Measurements from ENCODE around the gene GSG1L. TPM values are rescaled to one million over a fixed set of nuclear protein-coding genes. Genes with fewer than 3 reads are reported as not detected.

GSG1L gene
- total RNA-seq, 2 donors from 2014 or later = not detected

- peaks cover 23% of the 10 kb centered on the region for H3K27me3 Mint-ChIP-seq (ENCODE audit: low read depth)
- H3K9me3 Mint-ChIP-seq = no peaks in the 10 kb centered on the region
- no peak for ATAC-seq (replicated peaks in 1 of 2)
- H3K4me3 Mint-ChIP-seq = no peak overlapping the region
- H3K4me1 Mint-ChIP-seq (ENCODE audit: low read depth) = no peaks in the 10 kb centered on the region
- no peak for DNase-seq
- no peaks in the 10 kb centered on the region for H3K36me3 Mint-ChIP-seq (ENCODE audit: insufficient read depth in 2 of 2)
- H3K27ac Mint-ChIP-seq = no peak overlapping the region
Observed at GRCh38 chr16:27801289-27801945, 262.1 kb downstream of the GSG1L start.

DNA sequence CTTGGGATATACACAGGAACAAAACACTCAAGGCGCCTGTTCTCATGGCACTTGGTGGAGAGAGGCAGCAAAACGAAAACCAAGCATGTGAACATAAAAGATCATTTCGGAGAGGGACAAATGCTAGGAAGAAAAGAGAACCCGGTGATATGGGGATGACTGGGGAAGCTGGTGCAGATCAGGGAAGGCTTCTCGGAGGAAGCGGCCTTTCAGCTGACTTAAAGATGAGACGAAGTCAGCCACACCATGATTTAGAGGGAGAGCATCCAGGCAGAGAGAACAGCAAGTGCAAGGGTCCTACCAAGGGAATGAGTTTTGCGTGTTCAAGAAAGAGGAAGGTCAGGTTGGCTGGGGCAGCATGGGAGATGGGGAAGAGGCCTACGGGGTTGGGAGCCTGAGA, 262.7 kb downstream of the GSG1L start:
- no peak for ATAC-seq (replicated peaks in 1 of 2)
- DNase-seq = no peak
- no peak overlapping the region for H3K27ac Mint-ChIP-seq

DNA sequence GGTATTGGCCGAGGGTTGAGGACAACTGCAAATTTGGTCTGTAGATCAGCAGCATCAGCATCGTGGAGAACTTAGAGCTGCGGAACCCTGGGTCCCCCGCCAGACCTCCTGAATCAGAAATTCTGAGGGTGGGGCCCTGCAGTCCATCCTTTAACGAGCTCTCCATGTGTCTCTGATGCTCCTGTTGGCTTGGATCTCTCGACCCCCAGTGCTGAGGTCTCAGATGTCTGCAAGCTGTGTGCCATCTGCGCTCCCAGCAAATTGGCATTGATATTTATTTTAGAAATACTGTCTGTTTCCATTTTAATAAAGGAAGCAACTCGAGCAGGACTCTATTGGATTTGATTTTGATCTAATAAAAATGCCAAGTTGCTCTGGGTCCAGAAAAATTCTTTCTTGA, 263.6 kb downstream of the GSG1L start:
- Mint-ChIP-seq H3K27me3 (ENCODE audit: low read depth) (peaks cover 23% of the 10 kb centered on the region), H3K9me3 (no peaks in the 10 kb centered on the region), H3K4me1 (ENCODE audit: low read depth) (no peaks in the 10 kb centered on the region), H3K36me3 (ENCODE audit: insufficient read depth in 2 of 2) (no peaks in the 10 kb centered on the region), H3K27ac (no peak overlapping the region), H3K4me3 (no peak overlapping the region)
- ATAC-seq (replicated peaks in 1 of 2) = no peak
- DNase-seq = no peak

More for the DNA sequence above, 262.7 kb downstream of the GSG1L start:
- peaks cover 23% of the 10 kb centered on the region for H3K27me3 Mint-ChIP-seq (ENCODE audit: low read depth)
- no peak overlapping the region for H3K4me3 Mint-ChIP-seq
- H3K36me3 Mint-ChIP-seq (ENCODE audit: insufficient read depth in 2 of 2) = no peaks in the 10 kb centered on the region
- no peaks in the 10 kb centered on the region for H3K9me3 Mint-ChIP-seq
- no peaks in the 10 kb centered on the region for H3K4me1 Mint-ChIP-seq (ENCODE audit: low read depth)

DNA sequence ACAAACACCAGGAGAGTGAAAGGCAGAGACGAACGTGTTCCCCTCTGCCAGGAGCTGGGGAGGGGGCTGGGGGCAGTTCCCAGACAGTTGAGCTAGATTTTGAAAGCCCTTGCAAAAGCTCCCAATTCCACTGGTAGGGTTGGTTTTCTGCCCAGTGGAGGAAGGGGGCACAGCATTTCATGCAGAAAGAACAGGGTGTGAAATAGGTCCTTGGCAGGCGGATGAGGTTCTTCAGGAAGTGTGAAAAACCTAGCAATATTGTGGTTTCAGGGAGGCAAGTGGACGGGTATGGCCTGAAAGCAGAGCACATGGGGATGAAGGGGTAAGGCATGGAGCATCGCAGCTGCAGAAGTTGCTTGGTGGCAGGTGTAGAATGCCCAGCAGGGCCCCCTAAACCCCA, 265.3 kb downstream of the GSG1L start:
- no peaks in the 10 kb centered on the region for H3K4me1 Mint-ChIP-seq (ENCODE audit: low read depth)
- no peaks in the 10 kb centered on the region for H3K9me3 Mint-ChIP-seq

DNA sequence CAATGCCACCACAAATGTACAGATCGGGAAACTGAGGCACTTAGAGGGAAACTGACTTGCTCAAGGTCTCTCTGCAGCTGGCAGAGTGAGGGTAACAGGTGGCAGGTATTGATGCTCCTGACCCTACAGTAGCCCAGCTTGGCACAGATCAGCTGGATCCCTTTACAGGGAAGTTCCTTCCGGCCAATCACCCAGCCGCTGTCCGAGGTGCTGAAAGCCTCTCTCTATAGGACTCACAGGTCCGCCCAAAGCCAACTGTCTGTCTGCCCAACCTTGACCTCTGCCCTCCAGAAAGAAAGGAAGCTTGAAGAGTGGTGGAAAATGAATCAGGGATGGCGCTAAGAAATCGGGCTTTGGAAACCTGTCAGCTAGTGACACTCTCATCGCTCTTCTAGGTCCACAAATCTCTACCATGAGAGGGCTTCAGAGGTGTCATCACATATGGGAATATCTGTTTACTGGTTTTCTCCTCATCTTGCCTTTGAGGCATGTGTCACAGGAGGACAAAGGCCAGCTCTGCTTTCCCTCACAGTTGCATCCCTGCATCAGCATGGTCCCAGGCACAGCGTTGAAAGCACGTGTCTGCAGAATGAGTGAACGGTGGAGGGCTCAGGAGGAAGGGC, 267.4 kb downstream of the GSG1L start:
- no peaks in the 10 kb centered on the region for H3K4me1 Mint-ChIP-seq (ENCODE audit: low read depth)
- no peaks in the 10 kb centered on the region for H3K36me3 Mint-ChIP-seq (ENCODE audit: insufficient read depth in 2 of 2)
- peak; percentile 14 to 20 for DNase-seq
- H3K4me3 Mint-ChIP-seq = no peak overlapping the region
- no peaks in the 10 kb centered on the region for H3K9me3 Mint-ChIP-seq
- H3K27ac Mint-ChIP-seq = no peak overlapping the region
- no peak for ATAC-seq (replicated peaks in 1 of 2)
- H3K27me3 Mint-ChIP-seq (ENCODE audit: low read depth) = no peaks in the 10 kb centered on the region

More for the DNA sequence above, 265.3 kb downstream of the GSG1L start:
- no peak overlapping the region for H3K27ac Mint-ChIP-seq
- ATAC-seq (replicated peaks in 1 of 2) (no peak), DNase-seq (no peak)
- H3K36me3 Mint-ChIP-seq (ENCODE audit: insufficient read depth in 2 of 2) = no peaks in the 10 kb centered on the region
- H3K27me3 Mint-ChIP-seq (ENCODE audit: low read depth) = peaks cover 9% of the 10 kb centered on the region
- H3K4me3 Mint-ChIP-seq = no peak overlapping the region

DNA sequence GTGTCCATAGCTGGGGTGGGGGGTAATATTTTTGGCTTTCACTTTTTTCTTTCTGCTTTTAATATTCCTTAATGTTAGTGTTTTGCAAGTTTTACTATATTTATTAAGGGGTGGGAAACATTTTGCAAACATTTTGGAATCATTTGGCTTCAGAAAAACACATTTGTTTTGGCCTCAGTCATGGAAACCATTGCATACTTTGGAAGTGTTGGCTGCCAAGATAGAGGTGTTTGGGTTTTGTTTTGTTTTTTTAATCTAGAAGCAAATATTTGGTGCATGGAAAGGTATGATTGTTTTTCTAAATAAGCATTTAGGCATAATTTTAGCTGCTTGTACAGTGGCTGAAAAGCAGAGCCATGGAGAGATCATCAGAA, 270.3 kb downstream of the GSG1L start:
- Mint-ChIP-seq H3K27ac (no peak overlapping the region), H3K9me3 (no peaks in the 10 kb centered on the region), H3K4me1 (ENCODE audit: low read depth) (no peaks in the 10 kb centered on the region), H3K4me3 (no peak overlapping the region), H3K36me3 (ENCODE audit: insufficient read depth in 2 of 2) (no peaks in the 10 kb centered on the region), H3K27me3 (ENCODE audit: low read depth) (no peaks in the 10 kb centered on the region)
- ATAC-seq (replicated peaks in 1 of 2) = no peak
- DNase-seq = no peak

DNA sequence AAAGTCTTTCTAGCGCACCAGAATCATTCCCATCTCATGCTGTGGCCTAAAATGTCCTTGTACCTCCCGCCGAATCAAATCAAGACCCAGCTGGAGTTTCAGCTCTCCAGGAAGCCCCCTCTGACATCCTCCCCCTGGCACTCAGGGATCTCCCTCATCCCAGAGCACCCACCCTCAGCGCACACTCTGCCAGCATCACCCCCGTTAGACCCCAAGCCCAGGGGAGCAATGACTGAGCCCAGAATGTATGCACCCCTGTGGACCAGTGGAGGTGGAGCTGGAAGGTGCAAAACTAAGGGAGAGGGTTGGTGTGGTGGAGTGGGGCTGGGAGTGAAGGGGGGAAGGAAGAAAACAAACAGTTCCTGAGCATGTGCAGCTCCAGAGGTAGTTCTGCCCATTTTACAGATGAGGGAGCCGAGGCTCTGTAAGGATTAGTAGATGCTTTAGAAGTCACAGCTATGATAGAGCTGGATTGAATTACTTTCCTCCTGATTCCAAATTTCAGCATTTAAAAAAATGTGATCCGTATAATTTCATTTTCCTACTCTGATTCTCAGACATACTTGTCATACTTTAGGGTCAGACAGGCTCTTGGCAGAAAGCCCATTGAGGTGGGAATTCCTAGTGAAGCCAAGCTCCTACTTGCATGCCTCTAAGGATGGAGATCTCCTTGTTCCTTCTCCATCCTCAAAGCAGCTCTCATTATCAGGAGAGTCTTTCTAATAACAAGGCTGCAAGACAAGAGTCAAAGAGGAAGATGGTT, 270.8 kb downstream of the GSG1L start:
- H3K27me3 Mint-ChIP-seq (ENCODE audit: low read depth) = no peaks in the 10 kb centered on the region
- no peak for DNase-seq
- no peaks in the 10 kb centered on the region for H3K4me1 Mint-ChIP-seq (ENCODE audit: low read depth)
- no peak overlapping the region for H3K4me3 Mint-ChIP-seq
- no peak for ATAC-seq (replicated peaks in 1 of 2)
- H3K36me3 Mint-ChIP-seq (ENCODE audit: insufficient read depth in 2 of 2) = no peaks in the 10 kb centered on the region
- no peak overlapping the region for H3K27ac Mint-ChIP-seq
- no peaks in the 10 kb centered on the region for H3K9me3 Mint-ChIP-seq

DNA sequence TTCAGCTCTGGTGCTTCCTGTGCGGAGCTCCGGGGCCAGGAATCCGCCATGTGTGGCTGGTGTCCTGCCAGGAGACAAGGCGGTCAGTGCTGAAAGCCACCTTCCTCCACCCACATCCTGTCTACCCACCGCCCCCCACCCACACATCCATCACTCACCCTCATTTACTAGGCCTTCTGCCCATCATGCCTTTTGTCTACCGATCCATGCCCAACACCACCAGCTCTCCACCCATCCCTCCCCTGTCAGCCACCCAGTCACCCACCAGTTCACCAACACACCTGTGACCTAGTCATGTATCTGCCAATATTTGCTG, 272.2 kb downstream of the GSG1L start:
- no peaks in the 10 kb centered on the region for H3K9me3 Mint-ChIP-seq
- ATAC-seq (replicated peaks in 1 of 2) = no peak
- no peaks in the 10 kb centered on the region for H3K4me1 Mint-ChIP-seq (ENCODE audit: low read depth)
- no peak for DNase-seq
- no peak overlapping the region for H3K4me3 Mint-ChIP-seq
- H3K27ac Mint-ChIP-seq = no peak overlapping the region
- no peaks in the 10 kb centered on the region for H3K36me3 Mint-ChIP-seq (ENCODE audit: insufficient read depth in 2 of 2)
- H3K27me3 Mint-ChIP-seq (ENCODE audit: low read depth) = no peaks in the 10 kb centered on the region

DNA sequence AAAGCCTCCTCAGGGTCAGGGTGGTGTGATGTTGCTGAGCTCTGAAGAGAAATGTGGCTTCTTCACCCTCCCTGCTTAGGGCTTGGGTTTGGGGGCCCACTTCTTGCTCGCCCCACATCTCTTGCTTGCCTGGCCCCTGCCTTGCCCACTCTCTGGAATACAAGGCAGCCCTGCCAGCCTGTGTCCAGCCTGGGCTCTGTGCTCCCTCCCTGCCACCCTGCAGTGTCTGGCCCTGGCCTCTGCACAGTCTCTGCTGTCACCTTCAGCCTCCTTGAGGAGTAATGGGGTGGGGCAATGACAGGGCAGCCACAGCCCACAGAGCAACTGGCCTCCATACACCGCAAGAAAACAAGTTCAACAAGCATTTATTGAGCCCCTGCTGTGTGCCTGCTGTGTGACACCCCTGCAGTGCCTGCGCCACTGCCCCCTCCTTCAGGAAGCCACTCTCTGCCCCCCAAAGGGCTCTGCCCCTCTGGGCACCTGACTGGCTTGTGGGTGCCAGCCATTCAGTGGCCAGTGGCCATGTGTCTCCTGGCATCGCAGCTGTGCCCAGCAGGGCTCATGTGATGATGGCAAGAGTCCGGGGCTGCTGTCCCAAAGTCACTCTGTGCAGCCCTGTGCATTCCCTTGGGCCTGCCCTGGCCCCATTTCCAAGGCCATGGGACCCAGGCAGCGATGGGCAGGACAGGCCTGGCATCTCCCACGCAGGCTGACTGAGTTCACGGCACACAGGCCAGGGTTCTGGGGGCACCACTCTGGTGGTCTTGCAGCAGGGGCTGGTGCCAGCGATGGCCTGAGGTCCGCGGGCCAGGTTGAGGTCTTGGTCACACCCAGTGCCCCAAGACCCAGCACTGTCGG, 272.7 kb downstream of the GSG1L start:
- Mint-ChIP-seq H3K36me3 (ENCODE audit: insufficient read depth in 2 of 2) (no peaks in the 10 kb centered on the region), H3K9me3 (no peaks in the 10 kb centered on the region), H3K4me1 (ENCODE audit: low read depth) (no peaks in the 10 kb centered on the region), H3K27ac (no peak overlapping the region), H3K4me3 (no peak overlapping the region), H3K27me3 (ENCODE audit: low read depth) (no peaks in the 10 kb centered on the region)
- ATAC-seq (replicated peaks in 1 of 2) (no peak), DNase-seq (no peak)

- no peak for DNase-seq
- Mint-ChIP-seq H3K4me3 (no peak overlapping the region), H3K4me1 (ENCODE audit: low read depth) (no peaks in the 10 kb centered on the region), H3K9me3 (no peaks in the 10 kb centered on the region), H3K36me3 (ENCODE audit: insufficient read depth in 2 of 2) (no peaks in the 10 kb centered on the region), H3K27ac (no peak overlapping the region), H3K27me3 (ENCODE audit: low read depth) (no peaks in the 10 kb centered on the region)
- no peak for ATAC-seq (replicated peaks in 1 of 2)
Observed at GRCh38 chr16:27789595-27790241, 273.8 kb downstream of the GSG1L start.

DNA sequence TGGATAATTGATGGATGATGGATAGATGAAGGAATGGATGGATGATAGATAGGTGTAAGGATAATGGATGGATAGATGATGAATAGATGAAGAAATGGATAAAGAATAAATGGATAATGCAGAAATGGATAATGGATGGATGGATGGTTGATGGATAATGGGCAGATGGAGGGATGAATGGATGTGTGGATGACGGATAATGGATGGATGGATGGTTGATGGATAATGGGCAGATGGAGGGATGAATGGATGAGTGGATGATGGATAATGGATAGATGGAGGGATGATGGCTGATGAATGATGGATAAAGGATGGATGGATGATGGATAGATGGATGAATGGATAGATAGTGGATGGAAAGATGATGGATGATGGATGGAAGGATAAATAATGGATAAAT, 274.4 kb downstream of the GSG1L start:
- Mint-ChIP-seq H3K4me3 (no peak overlapping the region), H3K4me1 (ENCODE audit: low read depth) (no peaks in the 10 kb centered on the region)

GRCh38 chr16:27787665-27788064, 275.8 kb downstream of the GSG1L start:
- Mint-ChIP-seq H3K9me3 (no peaks in the 10 kb centered on the region), H3K4me3 (no peak overlapping the region), H3K27ac (no peak overlapping the region), H3K27me3 (ENCODE audit: low read depth) (no peaks in the 10 kb centered on the region), H3K4me1 (ENCODE audit: low read depth) (no peaks in the 10 kb centered on the region), H3K36me3 (ENCODE audit: insufficient read depth in 2 of 2) (no peaks in the 10 kb centered on the region)
- DNase-seq (no peak), ATAC-seq (replicated peaks in 1 of 2) (no peak)

More for the DNA sequence above, 274.4 kb downstream of the GSG1L start:
- no peaks in the 10 kb centered on the region for H3K36me3 Mint-ChIP-seq (ENCODE audit: insufficient read depth in 2 of 2)
- ATAC-seq (replicated peaks in 1 of 2) (no peak), DNase-seq (no peak)
- no peak overlapping the region for H3K27ac Mint-ChIP-seq
- H3K27me3 Mint-ChIP-seq (ENCODE audit: low read depth) = no peaks in the 10 kb centered on the region
- no peaks in the 10 kb centered on the region for H3K9me3 Mint-ChIP-seq
